ENCODE results near the gene OTOS. TPM values are rescaled to one million over a fixed set of nuclear protein-coding genes. Genes with fewer than 3 reads are reported as not detected.

The OTOS gene
- total RNA-seq, 2 experiments from 2014 or later, result not detected

- H3K4me1 ChIP-seq (ENCODE audit: insufficient read depth, low read length, poor library complexity, severe bottlenecking), result no peaks in the 10 kb centered on the region
- BruUV-seq (replicated peaks), result no TSS peak
- CTCF ChIA-PET (ENCODE audit: unreplicated experiment), result no interaction called here
- no peaks in the 10 kb centered on the region for H3K79me2 ChIP-seq (ENCODE audit: insufficient read depth, low read depth, low read length)
- DNase-seq (ENCODE audit: low spot score), result peak; percentile 58
- H3K27ac ChIP-seq (ENCODE audit: low read depth, low read length, poor library complexity, severe bottlenecking), result no peak overlapping the region
- no peak overlapping the region for H2AFZ ChIP-seq (ENCODE audit: low read length)
- no peaks in the 10 kb centered on the region for H3K36me3 ChIP-seq (ENCODE audit: insufficient read depth, low read length)
- no peak for TF ChIP-seq EZH2phosphoT487 (IDR thresholded peaks at IDR 0.05; ENCODE audit: borderline replicate concordance, low read depth, low read length)
- peak; percentile 90 for TF ChIP-seq CTCF (conservative IDR thresholded peaks at IDR 0.05; ENCODE audit: low read length)
- intact Hi-C loops (cut with micrococcal nuclease; ENCODE audit: unreplicated experiment), result loop anchor here (1.0 to 10.0 kb wide), 2 partner anchors 83 to 1109 kb away; no protein-coding TSS in a partner anchor
- POLR2A ChIA-PET, result interaction anchor here (1.3 kb wide), 1 partner anchor 82 kb away, joined by 3 read pairs; no protein-coding TSS in a partner anchor
- H3K4me3 ChIP-seq (ENCODE audit: low read depth, low read length, poor library complexity, severe bottlenecking), result no peak overlapping the region
- no peaks in the 10 kb centered on the region for H3K9me2 ChIP-seq (ENCODE audit: insufficient read depth, low read length)
- no peaks in the 10 kb centered on the region for H3K9me3 ChIP-seq (ENCODE audit: low read length)
- no peaks in the 10 kb centered on the region; the same call in 1 of the 2 replicates for H4K20me1 ChIP-seq (ENCODE audit: insufficient read depth, low read length)
- H3K4me2 ChIP-seq (ENCODE audit: low read length), result no peak overlapping the region
Measured at GRCh38 chr2:240143801-240144648, 3.6 kb upstream of the OTOS start.

- TF ChIP-seq CTCF (conservative IDR thresholded peaks at IDR 0.05; ENCODE audit: low read length), result no peak
- TF ChIP-seq EZH2phosphoT487 (IDR thresholded peaks at IDR 0.05; ENCODE audit: borderline replicate concordance, low read depth, low read length), result no peak
- Histone ChIP-seq H3K79me2 (ENCODE audit: insufficient read depth, low read depth, low read length) (no peaks in the 10 kb centered on the region), H3K36me3 (ENCODE audit: insufficient read depth, low read length) (no peaks in the 10 kb centered on the region), H3K27ac (ENCODE audit: low read depth, low read length, poor library complexity, severe bottlenecking) (no peak overlapping the region), H3K4me2 (ENCODE audit: low read length) (no peak overlapping the region), H4K20me1 (ENCODE audit: insufficient read depth, low read length) (no peaks in the 10 kb centered on the region; the same call in 1 of the 2 replicates), H2AFZ (ENCODE audit: low read length) (no peak overlapping the region), H3K9me2 (ENCODE audit: insufficient read depth, low read length) (no peaks in the 10 kb centered on the region), H3K9me3 (ENCODE audit: low read length) (no peaks in the 10 kb centered on the region), H3K4me1 (ENCODE audit: insufficient read depth, low read length, poor library complexity, severe bottlenecking) (no peaks in the 10 kb centered on the region), H3K4me3 (ENCODE audit: low read depth, low read length, poor library complexity, severe bottlenecking) (no peak overlapping the region)
- POLR2A ChIA-PET, result interaction anchor here (1.3 kb wide), 1 partner anchor 82 kb away, joined by 3 read pairs; no protein-coding TSS in a partner anchor
- no TSS peak for BruUV-seq (replicated peaks)
- CTCF ChIA-PET (ENCODE audit: unreplicated experiment), result no interaction called here
- DNase-seq (ENCODE audit: low spot score), result no peak
- intact Hi-C loops (cut with micrococcal nuclease; ENCODE audit: unreplicated experiment), result loop anchor here (10.0 kb wide), 1 partner anchor 1108 kb away; no protein-coding TSS in a partner anchor
Measured at GRCh38 chr2:240143276-240143675, 2.8 kb upstream of the OTOS start.

- H3K4me2 ChIP-seq (ENCODE audit: low read length), result no peak overlapping the region
- BruUV-seq (replicated peaks), result no TSS peak
- no peak overlapping the region for H3K4me3 ChIP-seq (ENCODE audit: low read depth, low read length, poor library complexity, severe bottlenecking)
- ChIA-PET POLR2A (interaction anchor here (1.3 kb wide), 1 partner anchor 81 kb away, joined by 3 read pairs; no protein-coding TSS in a partner anchor), CTCF (ENCODE audit: unreplicated experiment) (no interaction called here)
- intact Hi-C loops (cut with micrococcal nuclease; ENCODE audit: unreplicated experiment), result loop anchor here (10.0 kb wide), 1 partner anchor 1108 kb away; no protein-coding TSS in a partner anchor
- H4K20me1 ChIP-seq (ENCODE audit: insufficient read depth, low read length), result no peaks in the 10 kb centered on the region; the same call in 1 of the 2 replicates
- H3K36me3 ChIP-seq (ENCODE audit: insufficient read depth, low read length), result no peaks in the 10 kb centered on the region
- no peak for DNase-seq (ENCODE audit: low spot score)
- H3K9me3 ChIP-seq (ENCODE audit: low read length), result no peaks in the 10 kb centered on the region
- no peaks in the 10 kb centered on the region for H3K4me1 ChIP-seq (ENCODE audit: insufficient read depth, low read length, poor library complexity, severe bottlenecking)
- TF ChIP-seq EZH2phosphoT487 (IDR thresholded peaks at IDR 0.05; ENCODE audit: borderline replicate concordance, low read depth, low read length), result no peak
- TF ChIP-seq CTCF (conservative IDR thresholded peaks at IDR 0.05; ENCODE audit: low read length), result no peak
- no peak overlapping the region for H3K27ac ChIP-seq (ENCODE audit: low read depth, low read length, poor library complexity, severe bottlenecking)
- no peaks in the 10 kb centered on the region for H3K79me2 ChIP-seq (ENCODE audit: insufficient read depth, low read depth, low read length)
- H2AFZ ChIP-seq (ENCODE audit: low read length), result no peak overlapping the region
- no peaks in the 10 kb centered on the region for H3K9me2 ChIP-seq (ENCODE audit: insufficient read depth, low read length)
Measured at GRCh38 chr2:240142859-240143258, 2.4 kb upstream of the OTOS start.
